Measurements from ENCODE around the gene NCMAP. TPM values are rescaled to one million over a fixed set of nuclear protein-coding genes. Genes with fewer than 3 reads are reported as not detected.

The NCMAP gene
- total and polyA plus RNA-seq, 2 donors (not counting 1 experiment from before 2014, with no cell fraction given), result not detected

DNA sequence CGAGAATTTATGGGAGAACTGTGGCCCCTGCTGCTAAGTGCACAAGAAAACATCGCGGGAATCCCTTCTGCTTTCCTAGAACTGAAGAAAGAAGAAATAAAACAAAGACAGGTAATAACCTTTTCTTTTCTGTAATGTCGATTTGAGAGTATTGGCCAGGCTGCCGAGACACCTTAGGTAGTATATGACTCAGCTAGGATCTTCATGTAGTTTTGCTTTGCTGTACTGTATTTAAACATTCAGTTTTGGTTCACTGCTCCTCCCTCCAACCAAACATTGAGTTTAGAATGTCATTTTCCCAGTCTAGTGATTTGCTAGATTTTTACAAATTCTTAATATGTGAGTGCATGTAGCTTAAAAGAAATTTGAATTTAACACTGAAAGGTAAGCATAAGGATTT lies 93.0 kb downstream of the NCMAP start:
- DNase-seq (ENCODE audit: low read depth in 2 of 2), result no peak
- Histone ChIP-seq H3K27ac (ENCODE audit: insufficient read depth, low read length) (no peak overlapping the region), H4K20me1 (ENCODE audit: control insufficient read depth, extremely low read depth, insufficient read depth, low read length) (no peaks in the 10 kb centered on the region), H3K4me3 (replicated peaks in 1 of 4; ENCODE audit: control extremely low read depth in 1 of 4, insufficient read depth in 1 of 4, low read depth in 3 of 4, low read length in 4 of 4) (no peak overlapping the region), H3K79me2 (ENCODE audit: control insufficient read depth, insufficient read depth, low read length) (peaks cover 42% of the 10 kb centered on the region), H3K4me1 (ENCODE audit: control insufficient read depth, extremely low read depth, insufficient read depth, low read length) (peaks cover 2% of the 10 kb centered on the region), H2AFZ (ENCODE audit: low read length) (no peak overlapping the region), H3K36me3 (ENCODE audit: control insufficient read depth, insufficient read depth, low read length) (peaks cover 19% of the 10 kb centered on the region), H3K9ac (ENCODE audit: insufficient read depth, low read length) (no peak overlapping the region), H3K27me3 (ENCODE audit: control insufficient read depth, insufficient read depth, low read length) (no peaks in the 10 kb centered on the region), H3K9me3 (ENCODE audit: control insufficient read depth, insufficient read depth, low read depth, low read length) (no peaks in the 10 kb centered on the region), H3K4me2 (ENCODE audit: extremely low read depth, insufficient read depth, low read length) (no peak overlapping the region)
- TF ChIP-seq, protein P1, sequence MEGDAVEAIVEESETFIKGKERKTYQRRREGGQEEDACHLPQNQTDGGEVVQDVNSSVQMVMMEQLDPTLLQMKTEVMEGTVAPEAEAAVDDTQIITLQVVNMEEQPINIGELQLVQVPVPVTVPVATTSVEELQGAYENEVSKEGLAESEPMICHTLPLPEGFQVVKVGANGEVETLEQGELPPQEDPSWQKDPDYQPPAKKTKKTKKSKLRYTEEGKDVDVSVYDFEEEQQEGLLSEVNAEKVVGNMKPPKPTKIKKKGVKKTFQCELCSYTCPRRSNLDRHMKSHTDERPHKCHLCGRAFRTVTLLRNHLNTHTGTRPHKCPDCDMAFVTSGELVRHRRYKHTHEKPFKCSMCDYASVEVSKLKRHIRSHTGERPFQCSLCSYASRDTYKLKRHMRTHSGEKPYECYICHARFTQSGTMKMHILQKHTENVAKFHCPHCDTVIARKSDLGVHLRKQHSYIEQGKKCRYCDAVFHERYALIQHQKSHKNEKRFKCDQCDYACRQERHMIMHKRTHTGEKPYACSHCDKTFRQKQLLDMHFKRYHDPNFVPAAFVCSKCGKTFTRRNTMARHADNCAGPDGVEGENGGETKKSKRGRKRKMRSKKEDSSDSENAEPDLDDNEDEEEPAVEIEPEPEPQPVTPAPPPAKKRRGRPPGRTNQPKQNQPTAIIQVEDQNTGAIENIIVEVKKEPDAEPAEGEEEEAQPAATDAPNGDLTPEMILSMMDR (conservative IDR thresholded peaks at IDR 0.05 in 1 of 2, IDR thresholded peaks at IDR 0.05 in 1 of 2; ENCODE audit: low read depth in 1 of 2, low read length in 2 of 2), result no peak
- TF ChIP-seq EZH2 (IDR thresholded peaks at IDR 0.05; ENCODE audit: low read length, missing control alignments), result no peak

DNA sequence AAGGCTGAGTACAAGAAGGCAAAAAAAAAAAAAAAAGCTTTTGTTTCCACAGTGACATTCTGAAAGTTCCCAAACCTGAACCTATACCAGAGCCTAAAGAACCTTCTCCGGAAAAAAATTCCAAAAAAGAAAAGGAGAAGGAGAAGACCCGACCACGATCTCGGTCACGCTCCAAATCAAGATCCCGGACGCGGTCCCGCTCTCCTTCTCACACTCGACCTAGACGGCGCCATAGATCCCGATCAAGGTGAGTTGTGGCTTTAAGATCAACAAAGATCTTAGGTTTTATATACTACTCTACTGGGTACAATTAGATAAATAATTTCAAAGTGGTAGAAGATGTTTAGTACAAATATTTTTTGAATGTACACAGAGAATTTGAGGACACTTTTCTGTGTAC lies 96.5 kb downstream of the NCMAP start:
- H3K9ac ChIP-seq (ENCODE audit: insufficient read depth, low read length), result no peak overlapping the region
- no peaks in the 10 kb centered on the region for H4K20me1 ChIP-seq (ENCODE audit: control insufficient read depth, extremely low read depth, insufficient read depth, low read length)
- peaks cover 26% of the 10 kb centered on the region for H3K36me3 ChIP-seq (ENCODE audit: control insufficient read depth, insufficient read depth, low read length)
- H3K4me3 ChIP-seq (replicated peaks in 1 of 4; ENCODE audit: control extremely low read depth in 1 of 4, insufficient read depth in 1 of 4, low read depth in 3 of 4, low read length in 4 of 4), result no peak overlapping the region
- H2AFZ ChIP-seq (ENCODE audit: low read length), result no peak overlapping the region
- H3K4me1 ChIP-seq (ENCODE audit: control insufficient read depth, extremely low read depth, insufficient read depth, low read length), result no peaks in the 10 kb centered on the region
- peaks cover 16% of the 10 kb centered on the region for H3K79me2 ChIP-seq (ENCODE audit: control insufficient read depth, insufficient read depth, low read length)
- DNase-seq (ENCODE audit: low read depth in 2 of 2), result no peak
- no peaks in the 10 kb centered on the region for H3K9me3 ChIP-seq (ENCODE audit: control insufficient read depth, insufficient read depth, low read depth, low read length)
- H3K27ac ChIP-seq (ENCODE audit: insufficient read depth, low read length), result no peak overlapping the region
- no peaks in the 10 kb centered on the region for H3K27me3 ChIP-seq (ENCODE audit: control insufficient read depth, insufficient read depth, low read length)
- no peak for TF ChIP-seq EZH2 (IDR thresholded peaks at IDR 0.05; ENCODE audit: low read length, missing control alignments)
- TF ChIP-seq, protein P1 (conservative IDR thresholded peaks at IDR 0.05 in 1 of 2, IDR thresholded peaks at IDR 0.05 in 1 of 2; ENCODE audit: low read depth in 1 of 2, low read length in 2 of 2), result no peak
- no peak overlapping the region for H3K4me2 ChIP-seq (ENCODE audit: extremely low read depth, insufficient read depth, low read length)

DNA sequence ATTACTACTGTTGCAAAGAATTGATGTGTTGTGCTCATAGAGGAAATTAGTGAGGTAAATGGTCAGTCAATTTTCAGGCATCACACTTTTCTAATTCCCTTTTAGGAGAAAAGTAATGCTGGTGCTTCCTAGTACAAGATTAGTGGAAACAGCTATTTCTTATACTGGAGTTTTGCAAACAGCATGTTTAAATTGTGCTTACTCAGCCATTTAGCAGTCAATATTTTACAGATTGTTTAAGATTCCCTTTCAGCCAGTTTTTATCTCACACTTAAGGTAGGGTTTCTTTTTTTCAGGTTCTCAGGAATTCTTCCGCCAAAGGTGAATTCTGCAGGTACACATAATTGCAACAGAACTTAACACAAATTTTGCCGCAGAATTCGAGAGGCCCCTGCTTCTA lies 98.1 kb downstream of the NCMAP start:
- Histone ChIP-seq H3K4me2 (ENCODE audit: extremely low read depth, insufficient read depth, low read length) (no peak overlapping the region), H3K4me3 (replicated peaks in 1 of 4; ENCODE audit: control extremely low read depth in 1 of 4, insufficient read depth in 1 of 4, low read depth in 3 of 4, low read length in 4 of 4) (no peak overlapping the region), H3K36me3 (ENCODE audit: control insufficient read depth, insufficient read depth, low read length) (peaks cover 26% of the 10 kb centered on the region), H3K4me1 (ENCODE audit: control insufficient read depth, extremely low read depth, insufficient read depth, low read length) (no peaks in the 10 kb centered on the region), H3K27me3 (ENCODE audit: control insufficient read depth, insufficient read depth, low read length) (no peaks in the 10 kb centered on the region), H2AFZ (ENCODE audit: low read length) (no peak overlapping the region), H3K9me3 (ENCODE audit: control insufficient read depth, insufficient read depth, low read depth, low read length) (no peaks in the 10 kb centered on the region), H3K9ac (ENCODE audit: insufficient read depth, low read length) (no peak overlapping the region), H3K27ac (ENCODE audit: insufficient read depth, low read length) (no peak overlapping the region), H4K20me1 (ENCODE audit: control insufficient read depth, extremely low read depth, insufficient read depth, low read length) (no peaks in the 10 kb centered on the region), H3K79me2 (ENCODE audit: control insufficient read depth, insufficient read depth, low read length) (peaks cover 19% of the 10 kb centered on the region)
- TF ChIP-seq, protein P1 (conservative IDR thresholded peaks at IDR 0.05 in 1 of 2, IDR thresholded peaks at IDR 0.05 in 1 of 2; ENCODE audit: low read depth in 1 of 2, low read length in 2 of 2), result no peak
- TF ChIP-seq EZH2 (IDR thresholded peaks at IDR 0.05; ENCODE audit: low read length, missing control alignments), result no peak
- no peak for DNase-seq (ENCODE audit: low read depth in 2 of 2)

Measured in fibroblast of lung (primary cell).